HEK293 (cell line): ENCODE measurements around the gene CNP.

Experiments
- ZBTB7A ChIP-seq: fragments of 450-650 bp; formaldehyde crosslinking; IDR thresholded peaks from 2 replicates; pipeline ENCODE4 v1.5.1; 2016; ENCODE audit warnings: low read depth, missing biosample characterization, missing genetic modification characterization
- ZFP3 ChIP-seq: fragments of 450-650 bp; formaldehyde crosslinking; IDR thresholded peaks from 2 replicates; pipeline ENCODE4 v1.5.1; 2016; ENCODE audit warnings: low read depth, missing biosample characterization, missing genetic modification characterization
- ZNF138 ChIP-seq: fragments of 450-650 bp; formaldehyde crosslinking; IDR thresholded peaks from 2 replicates; pipeline ENCODE4 v1.5.1; 2016; ENCODE audit warnings: missing biosample characterization, missing genetic modification characterization, borderline replicate concordance
- TF ChIP-seq, protein P1 (sequence below): sonication (generic); formaldehyde crosslinking; IDR thresholded peaks from 2 replicates; pipeline ENCODE4 v1.8.1; 2022; ENCODE audit warnings: mild to moderate bottlenecking, moderate library complexity, missing genetic modification reagents
- TF ChIP-seq, protein P2 (sequence below): fragments of 450-650 bp; formaldehyde crosslinking; IDR thresholded peaks from 2 replicates; pipeline ENCODE4 v1.5.1; 2016; ENCODE audit warnings: missing biosample characterization, missing genetic modification characterization
- TF ChIP-seq, protein P3 (sequence below): fragments of 450-650 bp; formaldehyde crosslinking; IDR thresholded peaks from 2 replicates; pipeline ENCODE4 v1.5.1; 2016; ENCODE audit warnings: missing biosample characterization, missing genetic modification characterization
- TF ChIP-seq, protein P4 (sequence below): fragments of 450-650 bp; formaldehyde crosslinking; IDR thresholded peaks from 2 replicates; pipeline ENCODE4 v1.5.1; 2016; ENCODE audit warnings: missing biosample characterization, missing genetic modification characterization

DNA sequence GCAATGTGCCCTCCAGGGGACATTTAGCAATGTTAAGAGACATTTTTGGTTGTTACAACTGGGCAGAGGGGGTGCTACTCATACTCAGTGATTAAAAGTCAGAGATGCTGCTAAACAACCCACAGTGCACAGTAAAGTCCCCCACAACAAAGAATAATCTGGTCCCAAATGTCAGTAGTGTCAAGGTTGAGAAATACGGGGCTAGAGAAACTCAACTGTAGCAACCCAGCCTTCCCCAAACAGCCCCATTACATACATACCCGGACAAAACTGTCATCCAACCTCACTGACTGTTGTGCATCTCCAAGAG, 30.2 kb downstream of the CNP start:
- TF ChIP-seq, protein P1, sequence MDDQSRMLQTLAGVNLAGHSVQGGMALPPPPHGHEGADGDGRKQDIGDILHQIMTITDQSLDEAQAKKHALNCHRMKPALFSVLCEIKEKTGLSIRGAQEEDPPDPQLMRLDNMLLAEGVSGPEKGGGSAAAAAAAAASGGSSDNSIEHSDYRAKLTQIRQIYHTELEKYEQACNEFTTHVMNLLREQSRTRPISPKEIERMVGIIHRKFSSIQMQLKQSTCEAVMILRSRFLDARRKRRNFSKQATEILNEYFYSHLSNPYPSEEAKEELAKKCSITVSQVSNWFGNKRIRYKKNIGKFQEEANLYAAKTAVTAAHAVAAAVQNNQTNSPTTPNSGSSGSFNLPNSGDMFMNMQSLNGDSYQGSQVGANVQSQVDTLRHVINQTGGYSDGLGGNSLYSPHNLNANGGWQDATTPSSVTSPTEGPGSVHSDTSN (CRISPR knock-in tag): no peak
- no peak for TF ChIP-seq ZFP3 (tag by site-specific recombination)
- TF ChIP-seq, protein P2, sequence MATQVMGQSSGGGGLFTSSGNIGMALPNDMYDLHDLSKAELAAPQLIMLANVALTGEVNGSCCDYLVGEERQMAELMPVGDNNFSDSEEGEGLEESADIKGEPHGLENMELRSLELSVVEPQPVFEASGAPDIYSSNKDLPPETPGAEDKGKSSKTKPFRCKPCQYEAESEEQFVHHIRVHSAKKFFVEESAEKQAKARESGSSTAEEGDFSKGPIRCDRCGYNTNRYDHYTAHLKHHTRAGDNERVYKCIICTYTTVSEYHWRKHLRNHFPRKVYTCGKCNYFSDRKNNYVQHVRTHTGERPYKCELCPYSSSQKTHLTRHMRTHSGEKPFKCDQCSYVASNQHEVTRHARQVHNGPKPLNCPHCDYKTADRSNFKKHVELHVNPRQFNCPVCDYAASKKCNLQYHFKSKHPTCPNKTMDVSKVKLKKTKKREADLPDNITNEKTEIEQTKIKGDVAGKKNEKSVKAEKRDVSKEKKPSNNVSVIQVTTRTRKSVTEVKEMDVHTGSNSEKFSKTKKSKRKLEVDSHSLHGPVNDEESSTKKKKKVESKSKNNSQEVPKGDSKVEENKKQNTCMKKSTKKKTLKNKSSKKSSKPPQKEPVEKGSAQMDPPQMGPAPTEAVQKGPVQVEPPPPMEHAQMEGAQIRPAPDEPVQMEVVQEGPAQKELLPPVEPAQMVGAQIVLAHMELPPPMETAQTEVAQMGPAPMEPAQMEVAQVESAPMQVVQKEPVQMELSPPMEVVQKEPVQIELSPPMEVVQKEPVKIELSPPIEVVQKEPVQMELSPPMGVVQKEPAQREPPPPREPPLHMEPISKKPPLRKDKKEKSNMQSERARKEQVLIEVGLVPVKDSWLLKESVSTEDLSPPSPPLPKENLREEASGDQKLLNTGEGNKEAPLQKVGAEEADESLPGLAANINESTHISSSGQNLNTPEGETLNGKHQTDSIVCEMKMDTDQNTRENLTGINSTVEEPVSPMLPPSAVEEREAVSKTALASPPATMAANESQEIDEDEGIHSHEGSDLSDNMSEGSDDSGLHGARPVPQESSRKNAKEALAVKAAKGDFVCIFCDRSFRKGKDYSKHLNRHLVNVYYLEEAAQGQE (tag by site-specific recombination): no peak
- TF ChIP-seq, protein P3, sequence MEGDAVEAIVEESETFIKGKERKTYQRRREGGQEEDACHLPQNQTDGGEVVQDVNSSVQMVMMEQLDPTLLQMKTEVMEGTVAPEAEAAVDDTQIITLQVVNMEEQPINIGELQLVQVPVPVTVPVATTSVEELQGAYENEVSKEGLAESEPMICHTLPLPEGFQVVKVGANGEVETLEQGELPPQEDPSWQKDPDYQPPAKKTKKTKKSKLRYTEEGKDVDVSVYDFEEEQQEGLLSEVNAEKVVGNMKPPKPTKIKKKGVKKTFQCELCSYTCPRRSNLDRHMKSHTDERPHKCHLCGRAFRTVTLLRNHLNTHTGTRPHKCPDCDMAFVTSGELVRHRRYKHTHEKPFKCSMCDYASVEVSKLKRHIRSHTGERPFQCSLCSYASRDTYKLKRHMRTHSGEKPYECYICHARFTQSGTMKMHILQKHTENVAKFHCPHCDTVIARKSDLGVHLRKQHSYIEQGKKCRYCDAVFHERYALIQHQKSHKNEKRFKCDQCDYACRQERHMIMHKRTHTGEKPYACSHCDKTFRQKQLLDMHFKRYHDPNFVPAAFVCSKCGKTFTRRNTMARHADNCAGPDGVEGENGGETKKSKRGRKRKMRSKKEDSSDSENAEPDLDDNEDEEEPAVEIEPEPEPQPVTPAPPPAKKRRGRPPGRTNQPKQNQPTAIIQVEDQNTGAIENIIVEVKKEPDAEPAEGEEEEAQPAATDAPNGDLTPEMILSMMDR (tag by site-specific recombination): no peak
- TF ChIP-seq, protein P4, sequence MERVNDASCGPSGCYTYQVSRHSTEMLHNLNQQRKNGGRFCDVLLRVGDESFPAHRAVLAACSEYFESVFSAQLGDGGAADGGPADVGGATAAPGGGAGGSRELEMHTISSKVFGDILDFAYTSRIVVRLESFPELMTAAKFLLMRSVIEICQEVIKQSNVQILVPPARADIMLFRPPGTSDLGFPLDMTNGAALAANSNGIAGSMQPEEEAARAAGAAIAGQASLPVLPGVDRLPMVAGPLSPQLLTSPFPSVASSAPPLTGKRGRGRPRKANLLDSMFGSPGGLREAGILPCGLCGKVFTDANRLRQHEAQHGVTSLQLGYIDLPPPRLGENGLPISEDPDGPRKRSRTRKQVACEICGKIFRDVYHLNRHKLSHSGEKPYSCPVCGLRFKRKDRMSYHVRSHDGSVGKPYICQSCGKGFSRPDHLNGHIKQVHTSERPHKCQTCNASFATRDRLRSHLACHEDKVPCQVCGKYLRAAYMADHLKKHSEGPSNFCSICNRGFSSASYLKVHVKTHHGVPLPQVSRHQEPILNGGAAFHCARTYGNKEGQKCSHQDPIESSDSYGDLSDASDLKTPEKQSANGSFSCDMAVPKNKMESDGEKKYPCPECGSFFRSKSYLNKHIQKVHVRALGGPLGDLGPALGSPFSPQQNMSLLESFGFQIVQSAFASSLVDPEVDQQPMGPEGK (tag by site-specific recombination): no peak
- TF ChIP-seq ZBTB7A (tag by site-specific recombination): no peak
- TF ChIP-seq ZNF138 (tag by site-specific recombination): no peak
